ENCODE measurements around the gene PIGA. TPM values are rescaled to one million over a fixed set of nuclear protein-coding genes. Genes with fewer than 3 reads are reported as not detected.

PIGA gene
- total RNA-seq, 4 donors from 2014 or later: 5.1 to 9.8 (median 7.9) TPM

- 1 to 39% methylated on average over 5 to 10 of the region's 10 CpGs for WGBS, 2 donors
- H3K9me3 ChIP-seq: no peaks in the 10 kb centered on the region
- H3K27ac ChIP-seq: peak overlapping the region in 3 of 4 donors; percentile 64 to 95 (median 92)
- TF ChIP-seq CTCF (IDR thresholded peaks at IDR 0.05) (no peak), EP300 (IDR thresholded peaks at IDR 0.05) (no peak), POLR2A (IDR thresholded peaks at IDR 0.05) (no peak)
- peak in 1 of 2 donors; percentile 7 for DNase-seq (ENCODE audit: low spot score in 2 of 2)
- H3K4me1 ChIP-seq: peaks cover 0 to 12% (median 0%) of the 10 kb centered on the region in 4 donors
- H3K27me3 ChIP-seq: no peaks in the 10 kb centered on the region
- peak overlapping the region; percentile 14 to 89 (median 42) for H3K4me3 ChIP-seq
- H3K36me3 ChIP-seq: peaks cover 0 to 7% (median 0%) of the 10 kb centered on the region in 3 donors
Observed at GRCh38 chrX:15336023-15336413, 695 bp upstream of the PIGA start.

GRCh38 chrX:15334561-15334960 is 762 bp downstream of the PIGA start:
- 4 to 56% methylated on average over 7 of the region's 7 CpGs for WGBS, 2 donors
- Histone ChIP-seq H3K36me3 (peaks cover 0 to 9% (median 0%) of the 10 kb centered on the region in 3 donors), H3K27me3 (no peaks in the 10 kb centered on the region), H3K9me3 (no peaks in the 10 kb centered on the region), H3K27ac (peak overlapping the region; percentile 86 to 95 (median 90)), H3K4me3 (peak overlapping the region; percentile 41 to 89 (median 66)), H3K4me1 (peaks cover 0 to 12% (median 0%) of the 10 kb centered on the region in 4 donors)
- no peak for DNase-seq (ENCODE audit: low spot score in 2 of 2)
- TF ChIP-seq CTCF (IDR thresholded peaks at IDR 0.05) (no peak), POLR2A (IDR thresholded peaks at IDR 0.05) (no peak), EP300 (IDR thresholded peaks at IDR 0.05) (no peak)

GRCh38 chrX:15328821-15329220 is 6.5 kb downstream of the PIGA start:
- H3K27me3 ChIP-seq: no peaks in the 10 kb centered on the region
- H3K9me3 ChIP-seq: no peaks in the 10 kb centered on the region
- H3K4me3 ChIP-seq: no peak overlapping the region
- TF ChIP-seq CTCF (IDR thresholded peaks at IDR 0.05) (no peak), POLR2A (IDR thresholded peaks at IDR 0.05) (no peak), EP300 (IDR thresholded peaks at IDR 0.05) (no peak)
- H3K27ac ChIP-seq: no peak overlapping the region
- no peaks in the 10 kb centered on the region for H3K4me1 ChIP-seq
- H3K36me3 ChIP-seq: peaks cover 0 to 17% (median 0%) of the 10 kb centered on the region in 3 donors
- WGBS, 2 donors: 39 to 50% methylated on average over 2 of the region's 2 CpGs
- DNase-seq (ENCODE audit: low spot score in 2 of 2): no peak

- H3K36me3 ChIP-seq: peaks cover 0 to 17% (median 0%) of the 10 kb centered on the region in 3 donors
- 80 to 85% methylated on average over 3 of the region's 3 CpGs for WGBS, 2 donors
- H3K4me3 ChIP-seq: no peak overlapping the region
- TF ChIP-seq EP300 (IDR thresholded peaks at IDR 0.05) (no peak), POLR2A (IDR thresholded peaks at IDR 0.05) (no peak), CTCF (IDR thresholded peaks at IDR 0.05) (no peak)
- no peaks in the 10 kb centered on the region for H3K27me3 ChIP-seq
- H3K27ac ChIP-seq: no peak overlapping the region
- H3K4me1 ChIP-seq: no peaks in the 10 kb centered on the region
- H3K9me3 ChIP-seq: no peaks in the 10 kb centered on the region
- DNase-seq (ENCODE audit: low spot score in 2 of 2): no peak
Observed at GRCh38 chrX:15328131-15328530, 7.2 kb downstream of the PIGA start.

GRCh38 chrX:15322472-15322871 is 12.9 kb downstream of the PIGA start:
- WGBS, 2 donors: 65 to 95% methylated on average over 5 of the region's 5 CpGs
- no peak overlapping the region for H3K27ac ChIP-seq
- peaks cover 0 to 19% (median 0%) of the 10 kb centered on the region in 3 donors for H3K36me3 ChIP-seq
- DNase-seq (ENCODE audit: low spot score in 2 of 2): no peak
- H3K27me3 ChIP-seq: no peaks in the 10 kb centered on the region
- no peaks in the 10 kb centered on the region for H3K4me1 ChIP-seq
- H3K9me3 ChIP-seq: no peaks in the 10 kb centered on the region
- TF ChIP-seq EP300 (IDR thresholded peaks at IDR 0.05): no peak
- TF ChIP-seq CTCF (IDR thresholded peaks at IDR 0.05): no peak
- no peak overlapping the region for H3K4me3 ChIP-seq

All from tibial nerve (tissue), 4 donors.